Hematopoietic multipotent progenitor cell treated with erythropoietin and hydrocortisone succinate and interleukin-3 and kit ligand, for 15 days (in vitro differentiated cells): ENCODE measurements around the gene EMB.
"Not testable (repeated sequence)": the region's sequence is repeated elsewhere in the genome, so short reads cannot be mapped to it uniquely, and the experiment has no call there.

Experiments used
- DNase-seq: peaks from one replicate; pipeline ENCODE4 v3.0.0-alpha.2; 2015; ENCODE audit warnings: low spot score

Gene EMB

GRCh38 chr5:50421184-50421950 lies 19.7 kb downstream of the EMB start:
- not testable (repeated sequence) for DNase-seq

- DNase-seq: no peak
Measured at GRCh38 chr5:50420343-50420935, 20.6 kb downstream of the EMB start.

- DNase-seq: not testable (repeated sequence)
Measured at GRCh38 chr5:50419656-50420055, 21.4 kb downstream of the EMB start.

GRCh38 chr5:50416637-50417036 lies 24.5 kb downstream of the EMB start:
- DNase-seq: not testable (repeated sequence)

GRCh38 chr5:50415912-50416311 lies 25.2 kb downstream of the EMB start:
- DNase-seq: no peak

DNA sequence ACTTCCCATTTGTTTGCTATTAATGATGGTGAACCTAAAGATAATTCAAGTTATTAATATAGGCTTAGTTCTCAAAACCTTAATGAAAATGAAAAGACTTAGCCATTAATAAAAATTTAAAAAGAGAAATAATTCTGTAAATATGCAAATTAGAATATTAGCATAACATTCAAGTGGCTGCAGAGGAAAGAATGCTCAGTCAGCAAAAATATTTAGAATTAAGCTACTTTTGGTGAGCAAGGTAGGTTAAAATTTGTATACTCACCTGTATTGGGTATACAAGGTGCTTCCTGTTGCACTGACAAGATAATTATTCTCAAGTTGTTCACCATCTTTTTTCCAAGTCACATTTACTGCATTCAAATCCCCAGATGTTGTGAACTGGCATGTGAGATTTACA lies 30.2 kb downstream of the EMB start:
- DNase-seq: not testable (repeated sequence)

DNA sequence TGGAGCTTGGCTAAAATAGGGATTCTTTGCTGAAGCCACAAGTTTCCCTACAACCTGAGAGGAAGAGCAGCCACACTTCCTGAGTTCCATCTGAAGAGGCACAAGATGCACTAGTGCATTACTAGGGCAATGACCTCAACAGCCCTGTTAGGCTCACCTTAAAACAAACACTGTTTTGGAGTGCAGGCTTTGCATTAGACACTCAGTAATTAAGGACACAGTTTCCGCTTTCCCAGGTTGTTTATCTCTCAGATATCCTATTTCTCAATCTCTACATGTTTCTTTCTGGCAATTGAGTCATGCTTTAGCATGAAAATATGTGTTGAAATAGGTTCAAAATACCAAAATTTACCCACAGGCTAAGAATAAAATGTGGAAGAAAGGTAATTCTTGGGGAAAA lies 34.2 kb downstream of the EMB start:
- DNase-seq: no peak

DNA sequence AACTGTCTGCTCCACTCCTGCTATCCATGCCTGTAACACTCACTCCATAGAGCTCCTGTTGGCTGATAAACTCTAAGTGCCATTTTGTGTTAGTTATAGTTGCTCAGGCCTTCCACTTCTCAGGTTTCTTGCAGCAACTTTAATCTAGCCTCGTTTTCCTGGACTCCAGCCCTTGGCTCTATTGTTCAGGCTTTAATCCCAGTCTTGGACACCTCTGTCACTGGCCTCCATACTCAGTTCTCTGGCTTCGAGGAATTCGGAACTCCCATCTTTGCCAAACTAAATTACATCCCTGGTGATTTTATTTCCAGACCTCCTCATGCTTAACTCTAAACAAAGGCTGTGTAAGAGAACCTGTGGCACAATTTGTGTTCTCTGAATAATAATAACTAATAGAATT lies 39.8 kb downstream of the EMB start:
- DNase-seq: no peak

DNA sequence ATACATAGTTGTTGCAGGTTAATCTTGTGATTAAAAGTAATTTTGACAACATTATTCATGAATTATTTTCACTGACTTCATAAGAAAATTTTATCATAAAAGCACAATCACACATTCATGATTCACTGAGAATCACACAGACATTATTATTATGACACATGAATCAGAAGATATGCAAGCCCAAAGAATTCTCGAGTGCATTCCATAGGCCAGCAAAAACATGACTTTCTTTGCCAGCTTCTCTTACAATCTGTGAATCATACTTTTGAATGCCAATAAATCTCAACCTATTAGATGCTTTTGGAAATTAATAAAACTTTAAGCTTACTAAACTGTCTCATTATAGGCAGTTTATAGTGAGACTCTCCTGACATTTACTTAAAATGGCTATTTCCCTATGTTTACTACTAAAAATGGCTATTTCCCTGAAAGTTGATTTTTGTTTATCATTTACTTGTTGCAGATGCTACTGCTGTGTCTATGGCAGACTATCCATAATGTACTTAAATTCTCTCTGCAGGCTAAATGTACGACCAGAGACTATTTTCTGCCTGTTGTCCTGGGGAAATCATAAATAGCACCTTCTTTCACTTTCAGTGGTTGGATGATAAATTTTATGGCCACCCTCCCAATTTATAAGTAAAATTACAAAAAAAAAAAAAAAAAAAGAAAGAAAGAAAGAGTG lies 47.0 kb downstream of the EMB start:
- not testable (repeated sequence) for DNase-seq

GRCh38 chr5:50392289-50392688 lies 48.8 kb downstream of the EMB start:
- DNase-seq: not testable (repeated sequence)

- not testable (repeated sequence) for DNase-seq
Measured at GRCh38 chr5:50384381-50384780, 56.7 kb downstream of the EMB start.

DNA sequence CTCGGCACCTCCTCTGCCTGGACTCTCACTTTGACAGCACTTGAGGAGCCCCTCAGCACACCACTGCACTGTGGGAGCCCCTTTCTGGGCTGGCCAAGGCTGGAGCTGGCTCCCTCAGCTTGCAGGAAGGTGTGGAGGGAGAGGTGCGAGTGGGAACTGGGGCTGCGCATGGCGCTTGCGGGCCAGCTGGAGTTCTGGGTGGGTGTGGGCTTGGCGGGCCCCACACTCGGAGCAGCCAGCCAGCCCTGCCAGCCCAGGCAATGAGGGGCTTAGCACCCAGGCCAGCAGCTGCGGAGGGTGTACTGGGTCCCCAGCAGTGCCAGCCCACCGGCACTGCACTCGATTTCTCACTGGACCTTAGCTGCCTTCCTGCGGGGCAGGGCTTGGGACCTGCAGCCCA lies 64.4 kb downstream of the EMB start:
- DNase-seq: not testable (repeated sequence)

DNA sequence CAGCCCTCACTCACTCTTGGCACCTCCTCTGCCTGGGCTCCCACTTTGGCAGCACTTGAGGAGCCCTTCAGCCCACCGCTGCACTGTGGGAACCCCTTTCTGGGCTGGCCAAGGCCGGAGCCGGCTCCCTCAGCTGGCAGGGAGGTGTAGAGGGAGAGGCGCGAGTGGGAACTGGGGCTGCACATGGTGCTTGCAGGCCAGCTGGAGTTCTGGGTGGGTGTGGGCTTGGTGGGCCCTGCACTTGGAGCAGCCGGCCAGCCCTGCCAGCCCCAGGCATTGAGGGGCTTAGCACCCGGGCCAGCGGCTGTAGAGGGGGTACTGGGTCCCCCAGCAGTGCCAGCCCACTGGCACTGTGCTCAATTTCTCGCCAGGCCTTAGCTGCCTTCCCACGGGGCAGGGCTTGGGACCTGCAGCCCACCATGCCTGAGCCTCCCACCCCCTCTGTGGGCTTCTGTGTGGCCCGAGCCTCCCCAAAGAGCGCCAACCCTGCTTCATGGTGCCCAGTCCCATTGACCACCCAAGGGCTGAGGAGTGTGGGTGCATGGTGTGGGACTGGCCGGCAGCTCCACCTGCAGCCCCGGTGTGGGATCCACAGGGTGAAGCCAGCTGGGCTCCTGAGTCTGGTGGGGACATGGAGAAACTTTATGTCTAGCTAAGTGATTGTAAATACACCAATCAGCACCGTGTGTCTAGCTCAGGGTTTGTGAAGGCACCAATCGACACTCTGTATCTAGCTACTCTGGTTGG lies 71.6 kb downstream of the EMB start:
- DNase-seq: not testable (repeated sequence)

- DNase-seq: no peak
Measured at GRCh38 chr5:50365426-50366251, 75.4 kb downstream of the EMB start.

GRCh38 chr5:50364535-50365309 lies 76.4 kb downstream of the EMB start:
- not testable (repeated sequence) for DNase-seq

- DNase-seq: no peak
Measured at GRCh38 chr5:50359187-50359586, 81.9 kb downstream of the EMB start.

- no peak for DNase-seq
Measured at GRCh38 chr5:50352382-50352781, 88.7 kb downstream of the EMB start.
